ENCODE data around the gene RASA3.

RASA3 gene

GRCh38 chr13:114097893-114098688 lies 34.3 kb downstream of the RASA3 start:
- no peak for DNase-seq

- DNase-seq, result no peak
Measured at GRCh38 chr13:114097212-114097892, 35.1 kb downstream of the RASA3 start.

GRCh38 chr13:114096811-114097211 lies 35.6 kb downstream of the RASA3 start:
- DNase-seq, result no peak

GRCh38 chr13:114096031-114096485 lies 36.4 kb downstream of the RASA3 start:
- no peak for DNase-seq

GRCh38 chr13:114095486-114095885 lies 36.9 kb downstream of the RASA3 start:
- no peak for DNase-seq

- no peak for DNase-seq
Measured at GRCh38 chr13:114093118-114093517, 39.3 kb downstream of the RASA3 start.

GRCh38 chr13:114092468-114092867 lies 40.0 kb downstream of the RASA3 start:
- DNase-seq, result no peak

GRCh38 chr13:114090476-114090875 lies 41.9 kb downstream of the RASA3 start:
- DNase-seq, result no peak

GRCh38 chr13:114089751-114090400 lies 42.5 kb downstream of the RASA3 start:
- no peak for DNase-seq

- DNase-seq, result no peak
Measured at GRCh38 chr13:114089341-114089740, 43.1 kb downstream of the RASA3 start.

GRCh38 chr13:114088863-114089262 lies 43.6 kb downstream of the RASA3 start:
- DNase-seq, result no peak

- DNase-seq, result no peak
Measured at GRCh38 chr13:114088234-114088633, 44.2 kb downstream of the RASA3 start.

- peak in 1 of 5 experiments; percentile 6 for DNase-seq
Measured at GRCh38 chr13:114087430-114087829, 45.0 kb downstream of the RASA3 start.

GRCh38 chr13:114082849-114083645 lies 49.4 kb downstream of the RASA3 start:
- DNase-seq, result no peak

- DNase-seq, result no peak
Measured at GRCh38 chr13:114081761-114082681, 50.4 kb downstream of the RASA3 start.

- peak in 1 of 5 experiments; percentile 9 for DNase-seq
Measured at GRCh38 chr13:114080739-114081561, 51.5 kb downstream of the RASA3 start.

GRCh38 chr13:114079601-114080536 lies 52.6 kb downstream of the RASA3 start:
- no peak for DNase-seq

- no peak for DNase-seq
Measured at GRCh38 chr13:114078461-114079451, 53.7 kb downstream of the RASA3 start.
